Ecto neural progenitor cell (in vitro differentiated cells): ENCODE data around the gene ADGRD1.

Experiments used
- DNase-seq: peaks from one replicate; pipeline ENCODE4 v3.0.0-alpha.2; 2018; ENCODE audit warnings: low spot score

The ADGRD1 gene

DNA sequence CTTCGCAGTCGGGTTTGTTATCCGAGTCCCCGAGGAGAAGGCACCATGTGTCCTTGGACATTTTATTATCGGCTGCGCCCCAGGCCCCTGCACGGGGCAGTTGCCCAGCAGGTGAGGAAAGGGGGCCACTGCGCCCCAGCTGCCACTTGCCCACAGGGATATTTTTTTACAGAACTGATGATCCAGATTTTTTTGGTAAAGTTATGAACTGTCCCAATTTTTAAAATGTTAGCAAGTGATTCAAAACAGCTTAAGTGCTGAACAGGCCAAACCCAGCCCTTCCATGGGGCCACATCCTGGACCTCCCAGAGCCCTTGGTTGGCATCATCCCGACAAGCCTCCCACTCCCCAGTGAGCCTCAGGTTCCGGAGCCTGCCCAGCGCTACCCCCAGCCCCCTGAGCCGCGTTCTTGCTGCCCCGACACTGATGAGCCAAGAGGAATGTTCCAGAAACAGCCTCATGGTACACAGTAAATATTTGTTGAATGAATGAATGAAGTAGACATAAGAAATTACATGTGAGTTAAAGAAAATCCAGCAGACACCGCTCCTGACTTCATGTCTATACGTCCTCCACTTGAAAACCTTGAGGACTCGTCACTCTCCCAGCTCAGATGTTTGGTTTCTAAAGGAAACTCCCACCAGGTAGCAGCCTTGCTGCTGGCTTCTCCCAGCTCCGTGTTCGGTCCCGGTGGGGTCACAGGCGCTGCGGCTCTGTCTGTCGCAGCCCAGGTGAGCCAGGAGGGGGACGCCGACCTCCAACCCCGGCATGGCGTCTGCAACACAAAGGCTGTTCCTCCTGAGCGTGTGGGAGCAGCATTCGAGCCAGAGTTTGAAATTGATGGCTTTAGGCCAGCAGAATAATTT, 88.5 kb downstream of the ADGRD1 start:
- DNase-seq = no peak

DNA sequence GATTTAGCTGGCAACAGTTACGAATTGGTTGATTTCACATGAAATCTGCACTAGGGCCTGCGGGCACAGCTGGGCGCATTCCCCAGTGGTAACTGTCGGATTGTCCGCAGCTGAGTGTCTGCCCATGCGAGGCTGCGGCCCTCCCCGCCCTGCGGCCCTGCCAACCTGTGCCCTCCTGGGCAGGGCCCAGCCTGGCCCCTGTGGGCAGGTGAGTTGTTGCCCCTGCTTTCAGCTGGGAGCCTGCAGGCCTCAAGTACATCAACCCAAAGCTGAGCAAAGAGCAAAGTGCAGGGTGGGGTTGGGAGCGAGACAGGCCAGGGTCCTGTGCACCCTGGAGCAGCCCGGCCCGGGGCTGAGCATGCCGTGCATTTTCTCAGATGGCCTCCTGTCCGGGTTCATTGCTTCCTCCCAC, 89.1 kb downstream of the ADGRD1 start:
- no peak for DNase-seq

DNA sequence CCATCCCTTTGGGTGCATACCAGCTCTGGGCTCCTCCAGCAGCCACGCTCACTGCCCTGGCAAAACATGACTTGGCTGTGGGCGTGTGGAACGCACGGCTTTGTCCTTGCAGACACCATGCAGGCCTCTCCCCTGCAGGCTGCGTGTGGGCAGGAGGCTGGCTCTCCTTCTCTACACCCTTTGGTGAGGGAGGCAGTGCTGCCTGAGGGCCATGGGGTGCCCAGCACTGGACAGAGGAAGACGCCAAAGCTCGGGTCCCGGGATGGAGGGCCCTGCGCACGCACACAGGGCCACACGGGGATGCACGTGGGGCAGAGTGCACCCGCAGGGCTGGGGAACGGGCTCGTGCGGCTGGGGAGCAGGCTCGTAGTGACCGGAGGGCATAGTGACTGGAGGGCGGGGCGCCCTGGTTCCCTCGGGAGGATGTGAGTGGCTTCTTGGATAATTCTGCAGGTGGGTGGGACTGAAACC, 89.7 kb downstream of the ADGRD1 start:
- no peak for DNase-seq

DNA sequence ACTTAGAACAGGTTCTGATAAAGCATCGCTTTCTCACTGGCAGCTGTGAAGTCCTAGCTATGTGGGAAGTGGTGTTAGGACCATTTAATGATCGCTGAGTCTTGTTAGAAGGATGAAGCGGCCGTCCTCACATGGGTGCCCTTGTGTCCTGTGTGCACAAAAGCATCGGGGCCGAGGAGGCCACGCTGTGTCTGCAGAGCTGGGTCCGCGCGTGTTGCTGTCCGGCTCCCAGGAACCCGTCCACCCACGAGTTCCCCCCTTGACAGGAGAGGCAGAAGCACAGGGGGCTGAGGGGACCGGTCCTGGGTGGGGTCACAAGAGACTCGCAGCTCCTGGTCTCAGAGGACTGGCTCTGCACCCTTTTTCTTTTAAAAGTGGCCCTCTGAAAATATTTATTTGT, 90.4 kb downstream of the ADGRD1 start:
- DNase-seq = no peak

DNA sequence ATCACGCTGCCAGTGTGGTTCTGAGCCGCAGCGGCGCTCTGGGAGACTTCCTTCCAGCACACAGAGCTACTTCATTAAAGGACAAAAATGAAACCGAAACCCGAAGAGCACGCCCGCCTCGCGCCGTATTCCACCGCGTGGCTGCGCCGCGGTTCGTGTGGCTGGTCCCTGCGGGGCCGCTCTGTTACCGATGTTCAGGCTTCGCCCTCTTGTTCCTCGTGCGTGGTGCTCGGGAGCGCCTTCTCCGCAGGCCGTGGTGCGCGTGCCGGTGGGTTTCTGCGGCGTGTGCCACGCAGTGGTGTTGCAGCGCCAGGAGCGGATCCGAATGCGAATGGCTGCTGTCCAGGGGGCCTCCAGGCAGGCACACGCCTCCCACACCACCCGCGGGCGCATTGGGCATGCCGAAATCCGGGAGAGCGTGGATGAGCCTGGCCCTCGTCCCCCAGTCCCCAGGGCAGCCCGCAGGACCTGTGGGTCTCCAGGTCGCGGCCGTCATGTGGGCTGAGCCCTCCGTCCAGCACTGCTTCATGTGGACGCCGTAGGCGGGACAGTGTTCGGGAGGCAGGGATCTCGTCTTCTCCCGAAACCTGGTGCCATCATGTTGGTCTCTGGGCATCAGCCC, 91.2 kb downstream of the ADGRD1 start:
- no peak for DNase-seq

DNA sequence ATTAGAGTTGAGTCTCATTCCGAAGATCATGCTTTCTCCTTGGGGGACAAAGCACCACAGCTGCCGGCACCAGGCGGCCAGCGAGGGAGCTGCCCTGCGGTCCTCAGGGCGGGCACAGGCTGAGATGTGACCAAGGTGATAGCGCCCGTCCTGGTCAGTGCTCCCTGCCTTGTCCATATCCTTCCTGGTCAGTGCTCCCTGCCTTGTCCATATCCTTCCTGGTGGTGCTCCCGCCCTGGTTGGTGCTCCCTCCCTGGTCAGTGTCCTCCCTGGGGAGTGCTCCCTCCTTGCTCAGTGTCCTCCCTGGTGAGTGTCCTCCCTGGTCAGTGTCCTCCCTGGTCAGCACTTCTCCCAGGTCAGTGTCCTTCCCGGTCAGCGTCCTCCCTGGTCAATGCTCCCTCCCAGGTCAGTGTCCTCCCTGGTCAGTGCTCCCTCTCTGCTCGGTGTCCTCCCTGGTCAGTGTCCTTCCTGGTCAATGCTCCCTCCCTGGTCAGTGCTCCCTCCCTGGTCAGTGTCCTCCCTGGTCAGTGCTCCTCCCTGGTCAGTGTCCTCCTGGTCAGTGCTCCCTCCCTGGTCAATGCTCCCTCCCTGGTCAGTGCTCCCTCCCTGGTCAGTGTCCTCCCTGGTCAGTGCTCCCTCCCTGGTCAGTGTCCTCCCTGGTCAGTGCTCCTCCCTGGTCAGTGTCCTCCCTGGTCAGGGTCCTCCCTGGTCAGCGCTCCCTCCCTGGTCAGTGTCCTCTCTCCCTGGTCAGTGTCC, 92.2 kb downstream of the ADGRD1 start:
- DNase-seq = no peak

DNA sequence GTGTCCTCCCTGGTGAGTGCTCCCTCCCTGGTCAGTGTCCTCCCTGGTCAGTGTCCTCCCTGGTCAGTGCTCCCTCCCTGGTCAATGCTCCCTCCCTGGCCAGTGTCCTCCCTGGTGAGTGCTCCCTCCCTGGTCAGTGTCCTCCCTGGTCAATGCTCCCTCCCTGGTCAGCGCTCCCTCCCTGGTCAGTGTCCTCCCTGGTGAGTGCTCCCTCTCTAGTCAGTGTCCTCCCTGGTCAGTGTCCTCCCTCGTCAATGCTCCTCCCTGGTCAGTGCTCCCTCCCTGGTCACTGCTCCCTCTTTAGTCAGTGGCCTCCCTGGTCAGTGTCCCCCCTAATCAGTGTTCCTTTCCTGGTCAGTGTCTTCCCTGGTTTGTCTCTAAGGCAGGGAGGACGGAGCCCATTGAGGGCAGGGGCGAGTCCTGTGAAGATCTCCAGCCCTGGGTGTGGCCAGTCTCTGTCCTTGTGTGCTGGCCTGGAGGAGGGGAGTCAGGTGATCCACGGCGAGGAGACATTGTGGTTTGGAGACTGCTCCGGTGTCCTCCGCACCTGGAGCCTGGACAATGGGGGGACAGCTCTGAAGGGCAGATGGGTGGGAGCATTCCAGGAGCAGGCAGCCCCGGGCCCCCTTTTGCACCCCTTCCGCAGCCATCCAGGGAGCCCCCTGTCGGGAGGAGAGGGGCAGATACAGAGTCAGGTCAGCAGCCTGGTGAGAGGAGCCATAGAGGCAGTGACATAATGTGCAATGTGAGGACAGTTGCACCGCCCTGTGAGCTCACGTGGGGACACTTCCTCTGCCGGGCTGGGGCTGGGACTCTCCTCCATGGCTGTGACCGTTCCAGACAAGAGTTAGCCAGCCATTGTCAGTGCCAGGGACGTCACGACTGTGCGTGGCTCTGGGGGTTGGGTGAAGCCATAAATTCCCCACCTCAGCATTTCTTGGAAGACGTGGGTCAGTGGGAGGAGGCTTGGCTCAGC, 93.4 kb downstream of the ADGRD1 start:
- no peak for DNase-seq

DNA sequence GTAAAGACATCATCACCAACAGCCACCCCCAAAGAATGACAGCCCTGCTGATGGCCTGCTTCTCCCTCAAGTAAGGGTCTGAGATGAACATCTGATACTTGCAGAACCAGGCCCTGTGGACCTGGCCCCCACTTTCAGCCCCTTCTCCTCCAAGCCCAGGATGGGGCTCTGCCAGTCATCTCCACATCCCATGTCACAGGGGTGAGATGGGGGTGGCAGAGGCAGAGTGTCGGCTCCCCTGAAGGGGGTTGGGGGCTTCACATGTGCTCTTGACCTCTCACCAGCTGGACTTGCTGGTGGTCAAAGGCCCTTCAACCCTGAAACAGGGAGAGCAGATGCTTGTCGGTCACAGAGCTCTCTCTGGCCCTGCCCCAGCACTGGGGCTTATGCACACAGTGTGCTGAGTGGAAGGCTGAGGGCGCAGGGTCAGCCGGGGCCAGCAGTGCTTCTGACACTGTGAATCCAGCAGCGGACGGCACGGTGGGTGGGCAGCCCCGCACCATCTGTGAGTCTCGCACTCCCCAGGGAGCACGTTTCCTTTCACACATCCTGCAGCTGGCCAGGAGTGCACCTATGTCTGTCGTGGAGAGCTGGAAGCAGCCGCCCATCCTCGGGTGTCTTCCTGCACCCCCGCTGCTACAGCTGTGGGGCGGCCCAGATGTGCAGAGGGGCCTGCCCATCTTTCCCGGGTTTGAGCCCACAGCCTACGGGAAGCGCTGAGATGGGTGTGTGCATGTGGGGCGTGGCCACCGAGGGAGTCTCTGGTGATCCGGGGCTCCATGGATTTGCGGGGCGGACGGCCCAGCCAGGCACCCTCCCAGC, 94.3 kb downstream of the ADGRD1 start:
- no peak for DNase-seq

DNA sequence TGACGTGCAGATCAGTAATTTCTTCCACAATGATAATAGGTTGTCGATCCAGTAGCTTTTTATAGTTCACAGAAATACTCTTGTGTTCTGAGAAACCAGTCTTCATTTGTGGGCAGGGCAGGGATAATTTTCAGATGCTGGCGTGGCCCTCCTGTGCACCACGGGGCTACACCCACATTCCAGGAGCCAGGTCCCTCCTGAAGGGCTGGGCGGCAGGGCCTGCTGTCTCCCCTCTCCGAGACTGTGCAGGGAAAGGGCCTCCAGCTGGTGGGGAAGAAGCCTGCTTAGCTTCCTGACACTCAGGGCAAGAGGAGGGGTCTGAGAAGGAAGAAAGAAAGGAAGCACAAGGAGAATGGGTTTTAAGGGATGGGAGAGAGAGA, 94.9 kb downstream of the ADGRD1 start:
- DNase-seq = no peak

DNA sequence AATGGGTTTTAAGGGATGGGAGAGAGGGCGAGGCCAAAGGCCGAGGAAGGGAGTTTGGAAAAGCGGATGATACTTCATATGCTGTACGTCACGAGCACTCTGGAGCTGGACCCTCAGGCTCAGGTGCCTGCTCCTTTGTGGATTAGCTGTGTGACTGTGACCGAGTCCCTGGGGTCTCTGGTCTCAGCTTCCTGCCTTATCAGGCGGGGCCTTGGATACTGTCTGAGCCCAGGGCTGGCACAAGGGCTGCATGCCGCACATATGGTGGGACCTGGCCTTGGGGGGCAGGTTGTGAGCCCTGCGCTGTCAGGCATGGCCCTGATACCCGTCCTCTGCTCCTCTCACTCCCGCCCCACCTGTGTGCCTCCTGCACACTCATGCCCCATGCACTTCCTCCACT, 95.3 kb downstream of the ADGRD1 start:
- no peak for DNase-seq

DNA sequence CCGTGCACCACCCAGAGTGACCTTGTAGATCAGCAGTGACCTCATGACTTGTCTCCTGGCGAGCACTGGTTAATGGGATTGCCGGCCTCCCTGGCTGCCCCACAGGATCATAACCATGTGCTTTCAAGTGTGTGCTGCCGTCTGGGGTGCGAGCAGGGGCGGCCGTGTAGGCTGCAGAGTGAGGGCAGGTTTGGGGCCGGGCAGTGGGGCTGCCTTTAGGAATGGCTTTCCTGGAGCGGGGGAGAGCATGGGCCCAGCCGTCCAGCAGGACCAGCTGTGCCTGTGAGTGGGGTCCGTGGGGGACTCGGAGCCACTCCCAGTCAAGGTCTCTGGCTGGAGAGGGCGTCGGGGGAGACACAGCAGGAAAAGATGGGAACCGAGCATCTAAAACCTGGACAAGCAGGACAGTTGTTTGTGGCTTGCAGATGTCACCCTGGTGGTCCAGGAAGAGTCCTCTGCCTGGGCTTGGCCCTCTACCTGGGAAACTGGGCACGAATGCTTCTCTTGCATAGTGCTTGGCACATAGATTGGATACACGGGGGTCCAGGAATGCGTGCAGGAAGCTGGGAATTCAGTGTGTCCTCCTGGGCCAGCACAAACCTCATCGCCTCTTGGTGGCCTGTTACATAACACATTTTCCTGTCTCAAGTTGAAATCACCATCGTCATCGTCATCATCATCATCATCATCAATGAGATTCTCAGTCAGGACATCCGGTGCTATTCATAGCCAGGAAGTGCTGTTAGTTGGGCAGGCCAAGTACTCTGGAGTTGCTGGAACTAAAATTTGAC, 96.0 kb downstream of the ADGRD1 start:
- DNase-seq = no peak

DNA sequence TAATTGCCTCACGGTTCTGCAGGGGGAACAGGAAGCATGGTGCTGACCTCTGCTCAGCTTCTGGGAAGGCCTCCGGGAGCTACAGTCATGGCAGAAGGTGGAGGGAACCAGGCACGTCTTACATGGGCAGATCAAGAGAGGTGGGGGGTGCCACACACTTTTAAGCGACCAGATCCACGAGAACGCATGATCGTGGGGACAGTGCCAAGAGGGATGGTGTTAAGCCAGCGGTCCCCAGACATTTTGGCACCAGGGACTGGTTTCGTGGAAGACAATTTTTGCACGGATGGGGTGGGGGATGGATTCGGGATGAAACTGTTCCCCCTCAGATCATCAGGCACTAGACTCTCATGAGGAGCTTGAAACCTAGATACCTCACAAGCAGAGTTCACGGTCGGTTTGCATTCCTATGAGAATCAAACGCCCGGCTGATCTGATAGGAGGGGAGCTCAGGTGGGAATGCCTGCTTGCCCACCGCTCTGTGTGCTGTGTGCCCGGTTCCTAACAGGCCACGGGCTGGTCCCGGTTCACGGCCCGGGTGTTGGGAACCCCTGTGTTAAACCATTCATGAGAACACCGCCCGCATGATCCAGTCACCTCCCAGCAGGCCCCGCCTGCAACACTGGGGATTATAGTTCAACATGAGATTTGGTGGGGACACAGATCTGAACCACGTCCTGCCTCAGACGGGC, 96.9 kb downstream of the ADGRD1 start:
- no peak for DNase-seq

DNA sequence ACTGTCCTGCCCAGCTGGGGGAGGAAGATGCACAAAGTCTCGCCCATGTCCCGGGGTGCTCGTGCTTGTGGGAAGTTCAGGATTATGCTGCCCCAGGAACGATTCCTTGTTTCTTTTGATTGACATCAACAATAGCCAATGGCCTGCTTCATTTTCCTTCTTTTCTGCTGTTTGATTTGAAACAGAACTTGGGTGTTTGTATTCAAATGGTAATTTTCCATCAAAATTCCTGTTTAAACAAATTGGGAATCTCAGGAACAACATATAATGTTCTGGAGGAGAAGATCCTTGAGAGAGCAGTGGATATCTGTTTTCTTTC, 97.4 kb downstream of the ADGRD1 start:
- DNase-seq = no peak

DNA sequence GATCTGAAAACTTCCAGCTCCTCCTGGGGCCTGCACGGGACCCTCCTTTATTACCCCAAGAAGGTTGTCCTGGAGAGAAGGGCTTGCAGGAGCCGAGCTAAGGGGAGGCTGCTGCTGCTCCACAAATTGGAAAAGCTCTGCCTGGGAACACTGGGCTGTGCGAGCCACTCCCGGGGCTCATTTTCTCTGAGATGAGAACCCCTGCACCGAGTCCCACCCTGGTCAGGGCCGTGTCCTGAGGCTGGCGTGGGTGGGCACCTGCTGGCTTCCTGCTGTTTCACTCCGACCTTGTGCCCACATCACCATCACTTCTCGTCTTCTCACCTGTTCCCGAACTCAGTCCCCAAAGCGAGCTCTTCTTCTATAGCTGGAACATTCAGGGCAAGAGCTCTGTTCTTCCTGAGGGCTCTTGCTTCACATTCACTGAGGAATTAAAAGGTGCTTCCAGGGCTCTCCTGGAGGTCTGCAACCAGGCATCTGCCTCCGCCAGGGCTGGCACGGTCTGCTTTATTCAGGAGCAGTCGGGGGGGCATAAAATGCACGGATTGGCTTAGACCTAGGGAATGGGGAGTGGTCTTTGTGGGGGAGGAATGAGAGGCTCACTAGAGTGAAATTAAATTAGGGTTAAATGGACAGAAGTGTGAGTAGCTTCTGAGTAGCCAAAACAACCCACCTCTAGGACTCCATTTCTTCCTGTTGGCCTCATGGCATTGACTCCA, 98.5 kb downstream of the ADGRD1 start:
- DNase-seq = no peak

DNA sequence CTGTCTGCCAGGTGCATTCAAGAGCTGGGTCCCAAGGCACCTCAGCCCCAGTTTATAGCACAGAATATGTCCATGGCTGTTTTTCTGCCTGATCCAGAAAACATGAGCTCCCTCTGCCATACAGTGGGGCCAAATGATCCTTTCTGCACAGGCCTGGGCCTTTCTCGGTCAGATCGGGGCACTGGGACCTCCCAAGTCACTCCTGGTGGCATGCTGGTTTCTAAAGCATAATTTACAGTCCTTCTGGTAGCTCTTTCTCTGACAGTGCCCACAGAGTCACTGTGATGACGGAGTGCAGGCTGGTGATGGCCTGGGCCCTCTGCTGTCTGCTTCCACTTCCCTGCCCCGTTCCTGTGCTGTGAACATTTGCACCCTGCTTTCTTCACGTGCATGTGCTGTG, 99.2 kb downstream of the ADGRD1 start:
- DNase-seq = no peak

DNA sequence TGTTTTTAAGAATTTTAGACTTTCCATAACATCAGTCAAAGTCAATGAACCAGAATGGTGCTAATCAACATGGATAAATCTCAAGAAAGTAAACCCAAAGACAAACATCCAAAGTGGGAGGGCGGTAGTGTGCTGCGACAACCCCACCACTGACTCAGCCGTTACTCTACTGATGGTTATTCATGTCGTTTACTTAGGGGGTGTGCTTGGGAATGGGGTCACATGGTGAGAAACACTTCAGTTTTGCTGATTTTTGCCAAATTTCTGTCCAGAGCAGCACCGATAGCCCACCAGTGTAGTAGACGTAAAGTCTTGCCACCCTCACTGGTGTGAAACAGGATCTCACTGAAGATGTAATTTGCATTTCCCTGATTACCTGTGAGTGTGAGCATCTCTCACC, 99.9 kb downstream of the ADGRD1 start:
- DNase-seq = no peak

DNA sequence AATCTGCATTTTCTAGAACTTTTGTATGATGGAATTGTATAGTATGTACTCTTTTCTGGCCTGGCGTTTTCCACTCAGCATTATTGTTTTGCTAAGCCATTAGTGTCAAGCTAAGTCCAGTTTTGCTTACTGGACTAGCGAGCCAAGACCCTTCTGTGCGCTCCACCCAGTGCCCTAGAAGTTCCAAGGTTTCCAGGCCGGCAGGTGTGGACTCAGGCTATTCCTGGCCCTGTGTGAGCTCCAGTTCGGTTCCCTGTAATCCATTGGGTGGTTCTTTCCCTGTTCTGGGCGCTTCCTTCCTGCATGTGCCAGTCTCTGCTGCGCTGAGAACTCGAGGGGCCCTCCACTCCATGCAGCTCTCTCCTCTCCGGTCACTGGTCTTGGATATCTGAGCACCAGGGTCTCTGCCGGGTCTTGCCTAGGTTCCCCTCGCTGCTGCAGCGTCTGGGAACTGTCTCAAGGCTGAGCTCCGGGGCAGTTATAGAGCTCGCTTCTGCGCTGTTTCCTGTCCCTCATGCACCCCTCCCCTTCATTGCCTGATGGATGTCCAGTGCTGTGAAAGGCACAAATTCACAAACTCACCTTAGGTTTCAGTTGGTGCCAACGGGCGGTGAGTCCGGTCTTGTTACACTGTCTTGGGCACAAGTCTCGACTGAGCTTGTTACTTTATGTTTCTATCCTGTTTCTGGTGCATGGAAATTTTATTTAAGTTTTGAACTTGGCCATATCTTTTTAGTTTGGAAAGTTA, 100.8 kb downstream of the ADGRD1 start:
- no peak for DNase-seq

DNA sequence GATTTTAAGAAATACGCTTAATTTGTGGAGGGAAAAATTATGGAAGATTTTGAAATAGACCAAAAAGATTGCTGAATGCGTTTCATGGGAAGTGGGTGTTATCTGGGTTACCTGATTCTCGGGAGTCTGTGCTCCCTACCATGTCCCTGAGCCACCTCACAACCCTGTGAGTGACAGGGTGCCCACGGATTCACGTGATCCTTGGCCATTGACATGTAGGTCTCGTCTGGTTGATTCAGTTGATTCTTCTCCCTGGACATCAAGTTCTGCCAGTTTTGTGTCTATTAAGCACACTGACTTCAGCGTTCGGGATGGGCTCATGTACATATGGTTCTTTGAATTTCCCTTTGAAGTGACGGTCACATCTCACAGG, 101.4 kb downstream of the ADGRD1 start:
- DNase-seq = no peak
